Measurements from ENCODE around the gene ULBP2.
"Not testable (repeated sequence)": the region's sequence is repeated elsewhere in the genome, so short reads cannot be mapped to it uniquely, and the experiment has no call there.

Gene ULBP2

GRCh38 chr6:149965194-149966020 is 23.6 kb downstream of the ULBP2 start:
- H3K4me3 ChIP-seq (ENCODE audit: control insufficient read depth, low read depth, low read length): peak overlapping the region; percentile 60
- DNase-seq (ENCODE audit: low read depth): no peak
- no peak for TF ChIP-seq CTCF (IDR thresholded peaks at IDR 0.05; ENCODE audit: control insufficient read depth, insufficient read depth, low read depth, low read length, missing control alignments)

DNA sequence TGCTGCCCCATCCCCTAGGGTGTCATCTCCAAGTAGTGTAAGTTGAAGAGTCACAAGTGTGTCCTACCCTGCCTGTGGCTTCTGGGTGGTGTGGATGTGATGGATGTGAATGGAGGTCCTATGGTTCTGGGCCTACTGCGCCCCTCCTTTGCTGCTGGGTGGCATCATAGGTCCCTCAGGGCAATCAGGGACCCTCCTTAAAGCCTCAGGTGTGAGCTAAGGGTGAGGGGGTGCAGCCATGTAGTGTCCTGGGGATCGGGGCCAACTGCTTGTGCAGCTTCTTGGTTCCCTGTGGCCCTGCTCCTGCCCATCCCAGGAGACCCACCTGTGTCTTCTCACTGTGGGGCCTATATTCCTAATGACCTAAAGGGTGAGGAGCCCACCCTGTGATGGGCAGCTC is 24.5 kb downstream of the ULBP2 start:
- H3K4me3 ChIP-seq (ENCODE audit: control insufficient read depth, low read depth, low read length); DNase-seq (ENCODE audit: low read depth): not testable (repeated sequence)

- no peak for TF ChIP-seq CTCF (IDR thresholded peaks at IDR 0.05; ENCODE audit: control insufficient read depth, insufficient read depth, low read depth, low read length, missing control alignments)
- DNase-seq (ENCODE audit: low read depth): no peak
- H3K4me3 ChIP-seq (ENCODE audit: control insufficient read depth, low read depth, low read length): no peak overlapping the region
Observed at GRCh38 chr6:149967591-149967990, 25.8 kb downstream of the ULBP2 start.

- H3K4me3 ChIP-seq (ENCODE audit: control insufficient read depth, low read depth, low read length); DNase-seq (ENCODE audit: low read depth): not testable (repeated sequence)
Observed at GRCh38 chr6:149967999-149968398, 26.2 kb downstream of the ULBP2 start.

DNA sequence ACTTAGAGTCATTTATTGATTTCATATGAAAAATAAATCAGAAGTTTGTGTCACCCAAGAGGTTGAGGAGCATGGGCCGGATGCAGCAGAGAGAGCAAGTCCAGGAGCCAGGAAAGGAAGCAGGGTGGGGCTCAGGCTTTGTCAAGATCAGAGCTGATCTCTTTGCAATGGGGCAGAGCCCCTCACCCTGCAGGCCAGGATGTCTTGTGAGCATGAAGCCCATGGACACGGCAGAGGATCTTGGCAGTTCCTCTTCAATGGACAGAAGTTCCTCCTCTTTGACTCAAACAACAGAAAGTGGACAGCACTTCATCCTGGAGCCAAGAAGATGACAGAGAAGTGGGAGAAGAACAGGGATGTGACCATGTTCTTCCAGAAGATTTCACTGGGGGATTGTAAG is 27.1 kb downstream of the ULBP2 start:
- not testable (repeated sequence) for DNase-seq (ENCODE audit: low read depth)

DNA sequence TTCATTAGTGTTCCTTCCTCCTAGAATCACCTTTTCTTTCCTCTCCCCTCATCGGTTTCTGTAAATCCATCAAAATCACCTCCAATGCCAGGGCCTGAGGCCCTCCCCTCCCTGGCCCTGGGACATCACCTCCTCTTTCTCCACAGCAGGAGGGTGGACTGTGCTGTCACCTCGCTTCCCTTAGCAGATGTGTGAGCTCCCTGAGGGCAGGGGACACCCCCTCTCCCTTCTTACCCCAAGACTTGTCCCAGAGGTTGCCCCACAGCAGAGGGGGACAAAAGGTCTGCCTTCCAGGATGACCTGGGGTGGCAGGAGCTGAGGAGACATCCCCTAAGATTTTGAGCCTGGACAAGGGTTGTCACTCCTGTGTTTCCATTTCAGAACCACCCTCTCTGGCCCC is 27.8 kb downstream of the ULBP2 start:
- no peak overlapping the region for H3K4me3 ChIP-seq (ENCODE audit: control insufficient read depth, low read depth, low read length)
- TF ChIP-seq CTCF (IDR thresholded peaks at IDR 0.05; ENCODE audit: control insufficient read depth, insufficient read depth, low read depth, low read length, missing control alignments): no peak
- DNase-seq (ENCODE audit: low read depth): no peak

More for the DNA sequence above, 27.1 kb downstream of the ULBP2 start:
- not testable (repeated sequence) for H3K4me3 ChIP-seq (ENCODE audit: control insufficient read depth, low read depth, low read length)

- DNase-seq (ENCODE audit: low read depth): not testable (repeated sequence)
Observed at GRCh38 chr6:149974394-149974793, 32.6 kb downstream of the ULBP2 start.

GRCh38 chr6:149974825-149975224 is 33.0 kb downstream of the ULBP2 start:
- TF ChIP-seq CTCF (IDR thresholded peaks at IDR 0.05; ENCODE audit: control insufficient read depth, insufficient read depth, low read depth, low read length, missing control alignments): no peak
- DNase-seq (ENCODE audit: low read depth): no peak
- no peak overlapping the region for H3K4me3 ChIP-seq (ENCODE audit: control insufficient read depth, low read depth, low read length)

More at GRCh38 chr6:149974394-149974793, 32.6 kb downstream of the ULBP2 start:
- not testable (repeated sequence) for H3K4me3 ChIP-seq (ENCODE audit: control insufficient read depth, low read depth, low read length)

GRCh38 chr6:149975400-149975799 is 33.6 kb downstream of the ULBP2 start:
- TF ChIP-seq CTCF (IDR thresholded peaks at IDR 0.05; ENCODE audit: control insufficient read depth, insufficient read depth, low read depth, low read length, missing control alignments): no peak
- DNase-seq (ENCODE audit: low read depth): no peak
- H3K4me3 ChIP-seq (ENCODE audit: control insufficient read depth, low read depth, low read length): no peak overlapping the region
